Esophagus squamous epithelium (tissue), 4 donors: Measurements from ENCODE around the gene IZUMO3.

Experiments
- POLR2A ChIP-seq, 4 donors: fragments of 450-650 bp; IDR thresholded peaks; one replicate each; pipeline ENCODE4 v1.6.1; 2017; ENCODE audit warnings: antibody characterized with exemption in 4 of 4, mild to moderate bottlenecking in 4 of 4, moderate library complexity in 3 of 4
- TF ChIP-seq, protein P1 (sequence below), 6 experiments: fragments of 450-650 bp in 4 of 6; fragments of 200-600 bp in 2 of 6; sonication (generic) in 2 of 6; IDR thresholded peaks; one replicate each; pipeline ENCODE4 v1.5.1; 2016 to 2019; ENCODE audit warnings: antibody characterized with exemption in 6 of 6, mild to moderate bottlenecking in 4 of 6, moderate library complexity in 4 of 6

- TF ChIP-seq, protein P1, sequence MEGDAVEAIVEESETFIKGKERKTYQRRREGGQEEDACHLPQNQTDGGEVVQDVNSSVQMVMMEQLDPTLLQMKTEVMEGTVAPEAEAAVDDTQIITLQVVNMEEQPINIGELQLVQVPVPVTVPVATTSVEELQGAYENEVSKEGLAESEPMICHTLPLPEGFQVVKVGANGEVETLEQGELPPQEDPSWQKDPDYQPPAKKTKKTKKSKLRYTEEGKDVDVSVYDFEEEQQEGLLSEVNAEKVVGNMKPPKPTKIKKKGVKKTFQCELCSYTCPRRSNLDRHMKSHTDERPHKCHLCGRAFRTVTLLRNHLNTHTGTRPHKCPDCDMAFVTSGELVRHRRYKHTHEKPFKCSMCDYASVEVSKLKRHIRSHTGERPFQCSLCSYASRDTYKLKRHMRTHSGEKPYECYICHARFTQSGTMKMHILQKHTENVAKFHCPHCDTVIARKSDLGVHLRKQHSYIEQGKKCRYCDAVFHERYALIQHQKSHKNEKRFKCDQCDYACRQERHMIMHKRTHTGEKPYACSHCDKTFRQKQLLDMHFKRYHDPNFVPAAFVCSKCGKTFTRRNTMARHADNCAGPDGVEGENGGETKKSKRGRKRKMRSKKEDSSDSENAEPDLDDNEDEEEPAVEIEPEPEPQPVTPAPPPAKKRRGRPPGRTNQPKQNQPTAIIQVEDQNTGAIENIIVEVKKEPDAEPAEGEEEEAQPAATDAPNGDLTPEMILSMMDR (IDR thresholded peaks at IDR 0.05): no peak
- no peak for TF ChIP-seq POLR2A (IDR thresholded peaks at IDR 0.05)
Observed at GRCh38 chr9:24590432-24590831, 44.7 kb upstream of the IZUMO3 start.
